NCI-H446 treated with DMSO at 0.1 percent for 48 hours (cell line): Measurements from ENCODE around the gene NLRP10.
A peak's percentile ranks its signal among the peaks of the same experiment; 100 is the strongest.
"Not testable (repeated sequence)": the region's sequence is repeated elsewhere in the genome, so short reads cannot be mapped to it uniquely, and the experiment has no call there.

Source experiments
- DNase-seq: peaks from one replicate; lab custom pipeline; 2025; lab: John Stamatoyannopoulos, UW

NLRP10 gene, protein sequence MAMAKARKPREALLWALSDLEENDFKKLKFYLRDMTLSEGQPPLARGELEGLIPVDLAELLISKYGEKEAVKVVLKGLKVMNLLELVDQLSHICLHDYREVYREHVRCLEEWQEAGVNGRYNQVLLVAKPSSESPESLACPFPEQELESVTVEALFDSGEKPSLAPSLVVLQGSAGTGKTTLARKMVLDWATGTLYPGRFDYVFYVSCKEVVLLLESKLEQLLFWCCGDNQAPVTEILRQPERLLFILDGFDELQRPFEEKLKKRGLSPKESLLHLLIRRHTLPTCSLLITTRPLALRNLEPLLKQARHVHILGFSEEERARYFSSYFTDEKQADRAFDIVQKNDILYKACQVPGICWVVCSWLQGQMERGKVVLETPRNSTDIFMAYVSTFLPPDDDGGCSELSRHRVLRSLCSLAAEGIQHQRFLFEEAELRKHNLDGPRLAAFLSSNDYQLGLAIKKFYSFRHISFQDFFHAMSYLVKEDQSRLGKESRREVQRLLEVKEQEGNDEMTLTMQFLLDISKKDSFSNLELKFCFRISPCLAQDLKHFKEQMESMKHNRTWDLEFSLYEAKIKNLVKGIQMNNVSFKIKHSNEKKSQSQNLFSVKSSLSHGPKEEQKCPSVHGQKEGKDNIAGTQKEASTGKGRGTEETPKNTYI

GRCh38 chr11:7965386-7965785 is at the start of gene NLRP10:
Gene NLRP10, minus strand, starts transcription at chr11:7965447. Its CDS starts 1,952 bp downstream, at chr11:7963495.
- DNase-seq = no peak

DNA sequence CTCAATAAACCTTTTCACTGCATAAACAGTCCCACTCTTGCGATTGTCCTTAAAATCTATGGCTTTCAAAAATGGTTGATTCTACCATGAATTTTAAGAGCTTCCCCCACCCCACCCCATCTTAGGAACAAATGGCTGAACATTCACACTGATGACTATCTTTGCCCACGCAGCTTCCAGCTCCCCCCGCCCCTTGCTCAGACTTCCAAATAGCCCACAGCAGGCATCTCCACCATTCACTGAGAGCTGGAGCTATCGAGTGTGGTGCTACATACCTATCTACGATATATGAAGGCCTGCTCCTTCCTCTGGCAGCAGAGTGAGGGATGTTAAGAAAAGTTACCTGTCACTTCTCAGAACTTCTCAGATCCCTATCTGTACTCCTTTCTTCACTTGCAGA is 48.6 kb upstream of the NLRP10 start:
- no peak for DNase-seq

DNA sequence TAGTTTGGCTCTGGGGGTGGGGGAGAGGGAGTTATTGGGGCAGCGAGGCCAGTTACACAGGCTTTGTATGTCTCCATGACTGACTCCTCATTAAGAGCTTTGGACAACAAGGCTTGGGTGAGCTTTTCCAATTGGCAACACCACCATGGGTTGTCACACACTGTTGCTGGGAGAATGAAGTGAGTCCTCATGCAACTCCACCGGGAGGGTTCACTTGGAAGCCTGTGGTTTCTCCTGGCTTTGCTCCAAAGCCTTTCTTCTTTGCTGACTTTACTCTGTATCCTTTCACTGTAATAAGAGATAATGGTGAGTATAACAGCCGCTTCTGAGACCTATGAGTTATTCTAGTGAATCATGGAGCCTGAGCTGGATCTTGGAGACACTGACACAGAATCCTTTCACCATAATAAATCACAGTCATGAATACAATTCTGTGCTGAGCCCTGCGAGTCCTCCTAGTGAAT is 46.8 kb upstream of the NLRP10 start:
- DNase-seq = no peak

DNA sequence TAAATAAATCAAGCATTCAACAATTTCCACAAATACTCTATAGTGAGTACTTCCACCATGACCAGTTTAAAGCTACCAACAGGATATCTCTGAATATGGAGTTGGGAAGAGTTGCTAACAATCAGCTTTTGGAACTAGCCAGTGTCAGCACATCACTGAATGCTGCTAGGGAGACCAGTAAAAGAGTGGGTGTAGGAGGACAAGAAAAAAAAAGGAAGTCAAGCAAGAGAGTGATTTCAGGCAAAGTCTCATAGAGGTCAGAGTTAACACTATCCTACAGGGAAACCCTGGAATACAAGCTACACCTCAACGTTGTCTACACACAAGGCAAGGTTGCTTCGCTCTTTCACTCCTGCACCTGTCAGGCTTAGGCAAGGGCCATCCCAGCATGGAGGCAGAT is 46.1 kb upstream of the NLRP10 start:
- no peak for DNase-seq

DNA sequence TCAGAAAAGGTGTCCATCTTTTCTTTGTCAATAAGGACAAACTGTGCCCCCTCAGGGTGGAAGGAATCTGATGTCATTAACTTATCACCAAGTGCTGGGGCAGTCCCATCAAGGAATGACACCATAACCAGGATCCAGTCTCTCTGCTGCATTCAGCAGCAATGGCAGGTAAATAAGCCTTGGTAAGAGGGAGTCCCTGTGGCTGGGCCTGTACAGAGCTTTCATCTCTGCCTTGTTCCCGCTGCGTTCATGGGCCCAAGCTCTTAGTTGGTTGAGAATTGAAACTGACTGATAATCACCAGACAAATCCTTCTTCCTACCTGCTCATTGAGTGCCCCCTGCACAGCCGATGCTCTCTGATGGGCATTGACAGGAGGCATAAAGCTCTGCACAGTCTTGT is 44.6 kb upstream of the NLRP10 start:
- DNase-seq = no peak

GRCh38 chr11:8008212-8008611 is 43.0 kb upstream of the NLRP10 start:
- DNase-seq = no peak

DNA sequence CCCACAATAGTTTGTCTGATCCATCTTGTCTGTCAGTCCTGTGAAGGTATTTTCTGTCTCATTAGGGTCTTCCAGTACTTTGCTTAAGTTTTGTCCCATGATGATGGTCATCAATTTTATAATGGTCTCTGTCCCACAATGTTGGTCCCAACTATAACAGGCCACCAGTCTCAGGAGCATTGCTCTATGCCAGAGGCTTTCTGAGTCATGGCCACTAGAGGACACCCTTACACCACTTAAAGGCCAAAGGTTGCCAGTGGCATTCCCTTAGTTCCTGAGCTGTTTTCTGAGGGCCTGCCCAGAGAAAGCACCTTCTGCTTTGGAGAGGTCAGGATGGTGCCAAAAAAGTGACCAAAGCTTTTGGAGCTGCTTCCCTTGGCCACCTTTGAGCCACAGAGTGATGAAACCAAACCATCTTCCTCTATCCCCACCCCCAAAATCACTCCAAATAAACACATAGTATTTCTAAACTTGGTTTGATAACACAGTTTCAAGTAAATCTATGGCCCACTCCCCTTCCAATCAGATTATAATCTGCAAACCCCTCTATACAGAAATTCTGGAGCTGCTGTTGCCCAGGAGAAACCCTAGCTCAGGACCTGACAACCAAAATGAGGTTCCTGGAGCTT is 41.2 kb upstream of the NLRP10 start:
- DNase-seq = peak; percentile 33

- no peak for DNase-seq
These were observed 40.3 kb upstream of the NLRP10 start for GRCh38 chr11:8005556-8005955.

GRCh38 chr11:8004008-8004407 is 38.8 kb upstream of the NLRP10 start:
- DNase-seq = no peak

- DNase-seq = no peak
These were observed 37.9 kb upstream of the NLRP10 start for GRCh38 chr11:8003187-8003586.

GRCh38 chr11:8002676-8003075 is 37.4 kb upstream of the NLRP10 start:
- DNase-seq = no peak

DNA sequence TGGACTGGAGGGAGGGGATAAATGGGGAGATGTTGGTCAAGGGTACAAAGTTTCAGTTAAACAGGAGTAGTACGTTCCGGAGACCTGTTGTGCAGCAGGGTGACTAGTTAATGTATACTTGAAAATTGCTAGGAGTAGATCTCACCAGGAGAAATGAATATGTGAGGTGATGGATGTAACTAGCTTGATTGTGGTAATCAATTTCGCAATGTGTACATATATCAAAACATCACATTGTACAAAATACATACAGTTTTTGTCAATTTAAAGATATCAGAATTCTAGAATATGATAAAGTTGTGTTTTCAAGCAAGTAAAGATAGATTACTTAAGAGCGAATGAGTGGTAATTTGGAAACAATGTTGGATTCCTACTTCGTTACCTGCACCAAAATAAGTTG is 35.1 kb upstream of the NLRP10 start:
- no peak for DNase-seq

DNA sequence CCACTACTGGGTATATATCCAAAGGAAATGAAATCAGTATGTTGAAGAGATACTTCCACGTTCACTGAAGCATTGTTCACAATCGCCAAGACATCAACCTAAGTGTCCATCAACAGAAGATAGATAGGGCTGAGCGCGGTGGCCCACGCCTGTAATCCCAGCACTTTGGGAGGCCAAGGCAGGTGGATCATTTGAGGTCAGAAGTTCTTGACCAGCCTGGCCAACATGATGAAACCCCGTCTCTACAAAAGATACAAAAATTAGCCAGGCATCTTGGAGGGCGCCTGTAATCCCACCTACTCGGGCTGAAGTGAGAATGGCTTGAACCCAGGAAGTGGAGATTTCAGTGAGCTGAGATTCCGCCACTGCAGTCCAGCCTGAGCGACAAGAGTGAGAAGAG is 34.5 kb upstream of the NLRP10 start:
- no peak for DNase-seq

- DNase-seq = no peak
These were observed 29.5 kb upstream of the NLRP10 start for GRCh38 chr11:7994581-7995278.

DNA sequence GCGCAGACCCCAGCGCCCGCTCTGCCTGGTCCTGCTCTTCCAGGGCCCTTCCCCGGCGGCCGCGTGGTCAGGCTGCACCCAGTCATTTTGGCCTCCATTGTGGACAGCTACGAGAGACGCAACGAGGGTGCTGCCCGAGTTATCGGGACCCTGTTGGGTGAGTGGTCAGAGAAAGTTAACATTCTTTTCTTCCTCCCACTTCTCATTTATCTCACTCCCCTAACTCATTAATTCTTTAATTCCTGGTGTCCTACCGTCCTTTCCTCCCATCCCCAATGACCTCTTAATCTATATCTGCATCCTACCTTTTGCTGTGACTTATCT is 22.3 kb upstream of the NLRP10 start:
- not testable (repeated sequence) for DNase-seq

- DNase-seq = peak; percentile 99
These were observed 21.7 kb upstream of the NLRP10 start, which contains the start of gene EIF3F for GRCh38 chr11:7986768-7987559. Gene EIF3F, plus strand, starts transcription at chr11:7987337. Its CDS starts 16 bp downstream, at chr11:7987353.

GRCh38 chr11:7983832-7984590 is 18.8 kb upstream of the NLRP10 start:
- DNase-seq = no peak

- no peak for DNase-seq
These were observed 17.4 kb upstream of the NLRP10 start for GRCh38 chr11:7982582-7983119.

- no peak for DNase-seq
These were observed 16.4 kb upstream of the NLRP10 start for GRCh38 chr11:7981619-7982157.

DNA sequence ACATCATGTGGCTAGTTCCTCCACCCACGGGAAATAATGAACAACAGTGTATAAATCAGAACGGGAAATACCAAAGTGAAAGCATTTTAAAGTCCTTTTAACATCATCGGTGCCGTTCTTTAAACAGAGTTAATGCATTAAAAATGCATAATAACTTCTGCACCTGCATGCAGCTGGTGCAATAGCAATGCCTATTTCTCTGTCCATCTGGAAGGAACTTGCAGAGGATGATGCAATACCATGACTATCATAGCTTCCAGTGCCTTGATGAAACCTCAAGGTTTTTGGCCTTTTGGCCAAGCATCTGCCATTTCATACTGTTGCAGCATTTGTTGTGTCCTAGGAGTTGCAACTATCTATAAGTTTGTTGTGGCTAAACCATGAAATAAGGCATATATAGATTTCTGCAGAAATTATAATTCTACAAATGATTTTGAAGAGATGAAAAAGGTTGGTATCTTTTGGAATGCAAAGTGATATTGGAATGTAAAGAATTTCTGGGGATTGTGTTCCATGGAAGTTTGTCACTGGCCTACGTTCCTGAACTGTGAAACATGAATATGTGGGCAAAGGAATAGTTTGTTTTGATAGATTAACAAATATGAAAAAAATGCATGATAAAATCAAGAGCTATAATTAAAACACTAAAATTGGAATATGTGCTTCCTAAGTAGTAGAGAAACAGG is 12.1 kb upstream of the NLRP10 start:
- DNase-seq = no peak
